Cortex of kidney (tissue), 1 donor: ENCODE results near the gene LRRC2.
"Not testable (repeated sequence)": the region's sequence is repeated elsewhere in the genome, so short reads cannot be mapped to it uniquely, and the experiment has no call there.

Experiments
- DNase-seq: peaks from one replicate; lab custom pipeline; 2025; lab: John Stamatoyannopoulos, UW

The LRRC2 gene

GRCh38 chr3:46580675-46581074, 14.6 kb upstream of the LRRC2 start:
- no peak for DNase-seq

GRCh38 chr3:46579756-46580286, 13.7 kb upstream of the LRRC2 start:
- DNase-seq: no peak

GRCh38 chr3:46578973-46579755, 13.1 kb upstream of the LRRC2 start:
- no peak for DNase-seq

GRCh38 chr3:46577580-46578249, 11.6 kb upstream of the LRRC2 start:
- not testable (repeated sequence) for DNase-seq

GRCh38 chr3:46576879-46577278, 10.8 kb upstream of the LRRC2 start:
- no peak for DNase-seq

- no peak for DNase-seq
Observed at GRCh38 chr3:46576386-46576785, 10.3 kb upstream of the LRRC2 start.

GRCh38 chr3:46575577-46576222, 9.6 kb upstream of the LRRC2 start:
- DNase-seq: no peak

GRCh38 chr3:46574881-46575576, 8.9 kb upstream of the LRRC2 start:
- no peak for DNase-seq

- DNase-seq: no peak
Observed at GRCh38 chr3:46574243-46574646, 8.1 kb upstream of the LRRC2 start.

GRCh38 chr3:46573701-46574100, 7.6 kb upstream of the LRRC2 start:
- no peak for DNase-seq

- DNase-seq: no peak
Observed at GRCh38 chr3:46571684-46572083, 5.6 kb upstream of the LRRC2 start.

GRCh38 chr3:46565607-46566039, 479 bp downstream of the LRRC2 start:
- DNase-seq: no peak

GRCh38 chr3:46565077-46565476, 1.0 kb downstream of the LRRC2 start:
- DNase-seq: no peak

- no peak for DNase-seq
Observed at GRCh38 chr3:46564190-46565021, 1.7 kb downstream of the LRRC2 start.

GRCh38 chr3:46561951-46562350, 4.2 kb downstream of the LRRC2 start:
- no peak for DNase-seq

- no peak for DNase-seq
Observed at GRCh38 chr3:46561511-46561910, 4.6 kb downstream of the LRRC2 start.

- DNase-seq: no peak
Observed at GRCh38 chr3:46559091-46559704, 6.9 kb downstream of the LRRC2 start.

- DNase-seq: no peak
Observed at GRCh38 chr3:46558184-46559043, 7.7 kb downstream of the LRRC2 start.

GRCh38 chr3:46557814-46558183, 8.3 kb downstream of the LRRC2 start:
- no peak for DNase-seq

GRCh38 chr3:46553154-46553553, 12.9 kb downstream of the LRRC2 start:
- no peak for DNase-seq
